OCI-LY1 (cell line): Measurements from ENCODE around the gene RGS2.

Experiments
- H2AFZ ChIP-seq: fragments of 200-600 bp; sonication (generic), shearing (Covaris generic); 2 replicates; pipeline ENCODE4 v1.6.0; 2014; ENCODE audit warnings: antibody characterized with exemption, mild to moderate bottlenecking, low read length
- H3F3A ChIP-seq: fragments of 200-600 bp; sonication (generic), shearing (Covaris generic); 2 replicates; pipeline ENCODE4 v1.6.0; 2014; ENCODE audit warnings: mild to moderate bottlenecking, antibody characterized with exemption, low read length, moderate library complexity; ENCODE audit not compliant: insufficient read depth
- H3K27ac ChIP-seq: fragments of 200-600 bp; sonication (generic); 2 replicates; pipeline ENCODE4 v1.5.1; 2014; ENCODE audit warnings: low read length, mixed run types, mild to moderate bottlenecking, low read depth; ENCODE audit not compliant: poor library complexity, severe bottlenecking
- H3K27me3 ChIP-seq: fragments of 200-600 bp; sonication (generic); 2 replicates; pipeline ENCODE4 v1.6.0; 2014; ENCODE audit warnings: antibody characterized with exemption, mild to moderate bottlenecking, low read length, moderate library complexity; ENCODE audit not compliant: insufficient read depth
- H3K36me3 ChIP-seq: fragments of 200-600 bp; sonication (generic); 2 replicates; pipeline ENCODE4 v1.6.1; 2014; ENCODE audit warnings: mild to moderate bottlenecking, antibody characterized with exemption, low read length, moderate library complexity, mixed read lengths; ENCODE audit not compliant: insufficient read depth
- H3K4me1 ChIP-seq: fragments of 200-600 bp; sonication (generic); 2 replicates; pipeline ENCODE4 v1.5.1; 2014; ENCODE audit warnings: mild to moderate bottlenecking, low read length, moderate library complexity; ENCODE audit not compliant: insufficient read depth, severe bottlenecking
- H3K4me2 ChIP-seq: fragments of 200-600 bp; sonication (generic), shearing (Covaris generic); 2 replicates; pipeline ENCODE4 v1.6.1; 2014; ENCODE audit warnings: low read length
- H3K4me3 ChIP-seq: fragments of 200-600 bp; sonication (generic); 2 replicates; pipeline ENCODE4 v1.5.1; 2014; ENCODE audit warnings: low read length, low read depth, mild to moderate bottlenecking, mixed read lengths; ENCODE audit not compliant: poor library complexity, severe bottlenecking
- H3K79me2 ChIP-seq: fragments of 200-600 bp; shearing (Covaris generic); 2 replicates; pipeline ENCODE4 v1.6.1; 2016; ENCODE audit warnings: mixed run types, low read length, mixed read lengths; ENCODE audit not compliant: insufficient read depth
- H3K9ac ChIP-seq: fragments of 200-600 bp; sonication (generic), shearing (Covaris generic); 2 replicates; pipeline ENCODE4 v1.6.1; 2014; ENCODE audit warnings: mild to moderate bottlenecking, low read length, mixed read lengths
- H3K9me2 ChIP-seq: fragments of 200-600 bp; sonication (generic), shearing (Covaris generic); 2 replicates; pipeline ENCODE4 v1.6.1; 2014; ENCODE audit warnings: low read depth, mild to moderate bottlenecking, low read length, mixed read lengths
- H3K9me3 ChIP-seq: fragments of 200-600 bp; shearing (Covaris generic); 2 replicates; pipeline ENCODE4 v1.6.1; 2014; ENCODE audit warnings: low read length, mixed read lengths
- H4K20me1 ChIP-seq: fragments of 200-600 bp; sonication (generic), shearing (Covaris generic); 2 replicates; pipeline ENCODE4 v1.6.0; 2016; ENCODE audit warnings: mild to moderate bottlenecking, low read length; ENCODE audit not compliant: insufficient read depth
- CTCF ChIP-seq: fragments of 200-600 bp; sonication (generic), shearing (Covaris generic); IDR thresholded peaks from 2 replicates; pipeline ENCODE4 v1.5.1; 2017; ENCODE audit warnings: mild to moderate bottlenecking, antibody characterized with exemption, low read length, moderate library complexity, mixed read lengths
- EZH2 ChIP-seq: fragments of 200-600 bp; sonication (generic), shearing (Covaris generic); IDR thresholded peaks from 2 replicates; pipeline ENCODE4 v1.8.0; 2017; ENCODE audit warnings: borderline replicate concordance, mixed run types, mild to moderate bottlenecking, antibody characterized with exemption, low read length, moderate library complexity, mixed read lengths

RGS2 gene

GRCh38 chr1:192768463-192768862 lies 40.4 kb upstream of the RGS2 start:
- H3K27me3 ChIP-seq = no peaks in the 10 kb centered on the region
- no peaks in the 10 kb centered on the region for H3F3A ChIP-seq
- no peak overlapping the region for H3K4me3 ChIP-seq
- no peaks in the 10 kb centered on the region for H3K36me3 ChIP-seq
- H4K20me1 ChIP-seq = no peaks in the 10 kb centered on the region
- no peak overlapping the region for H3K27ac ChIP-seq
- H3K9me2 ChIP-seq = no peaks in the 10 kb centered on the region
- H3K4me1 ChIP-seq = no peaks in the 10 kb centered on the region
- no peak overlapping the region for H3K9ac ChIP-seq
- no peaks in the 10 kb centered on the region for H3K79me2 ChIP-seq
- H3K9me3 ChIP-seq = no peaks in the 10 kb centered on the region
- H2AFZ ChIP-seq = no peak overlapping the region
- no peak overlapping the region for H3K4me2 ChIP-seq
- TF ChIP-seq CTCF (no peak), EZH2 (no peak)

- Histone ChIP-seq H2AFZ (no peak overlapping the region), H3K9me3 (no peaks in the 10 kb centered on the region), H3K4me2 (no peak overlapping the region), H3K36me3 (no peaks in the 10 kb centered on the region), H4K20me1 (no peaks in the 10 kb centered on the region), H3K9ac (no peak overlapping the region), H3F3A (no peaks in the 10 kb centered on the region), H3K4me3 (no peak overlapping the region), H3K27me3 (no peaks in the 10 kb centered on the region), H3K27ac (no peak overlapping the region), H3K4me1 (no peaks in the 10 kb centered on the region), H3K9me2 (no peaks in the 10 kb centered on the region), H3K79me2 (no peaks in the 10 kb centered on the region)
- TF ChIP-seq CTCF (no peak), EZH2 (no peak)
Observed at GRCh38 chr1:192771341-192771740, 37.5 kb upstream of the RGS2 start.

DNA sequence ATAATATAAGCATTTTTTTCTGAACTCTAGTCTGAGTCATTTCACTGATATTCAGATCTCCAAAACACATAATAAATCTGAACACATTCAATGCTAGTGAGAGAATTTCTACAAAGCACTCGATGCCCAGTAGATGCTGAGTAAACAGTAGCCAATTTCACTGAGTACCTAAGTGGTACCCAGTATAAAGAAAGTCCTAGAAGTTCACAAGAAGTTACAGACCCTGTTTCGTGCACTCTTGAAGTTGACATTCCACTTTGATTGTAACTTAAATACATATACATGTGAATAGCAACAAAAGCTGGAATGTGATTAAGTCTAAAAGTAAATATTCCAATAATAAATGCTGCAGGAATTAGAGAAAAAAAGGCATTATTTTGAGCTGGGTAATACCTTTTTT lies 33.2 kb upstream of the RGS2 start:
- TF ChIP-seq CTCF (no peak), EZH2 (no peak)
- no peak overlapping the region for H3K4me3 ChIP-seq
- H3K27me3 ChIP-seq = no peaks in the 10 kb centered on the region
- H2AFZ ChIP-seq = no peak overlapping the region
- H3K79me2 ChIP-seq = no peaks in the 10 kb centered on the region
- H3K9ac ChIP-seq = no peak overlapping the region
- no peaks in the 10 kb centered on the region for H3K9me3 ChIP-seq
- no peaks in the 10 kb centered on the region for H4K20me1 ChIP-seq
- no peaks in the 10 kb centered on the region for H3F3A ChIP-seq
- no peaks in the 10 kb centered on the region for H3K4me1 ChIP-seq
- H3K4me2 ChIP-seq = no peak overlapping the region
- no peak overlapping the region for H3K27ac ChIP-seq
- no peaks in the 10 kb centered on the region for H3K36me3 ChIP-seq
- H3K9me2 ChIP-seq = no peaks in the 10 kb centered on the region
